PC-3 (cell line): ENCODE data around the gene ASIC3. TPM values are rescaled to one million over a fixed set of nuclear protein-coding genes. Genes with fewer than 3 reads are reported as not detected.

Source experiments
- ATAC-seq: fragments of 200-7000 bp; cut with Tn5 transposase; 2 replicates; pipeline ENCODE4 v1.9.1; 2020; ENCODE audit warnings: mild to moderate bottlenecking, moderate library complexity
- BruUV-seq: library from RNA; stranded (reverse); fragments of 400-500 nt; replicated peaks from 2 replicates; lab custom pipeline; 2021; lab: Mats Ljungman, UMichigan
- CTCF ChIA-PET: fragments of 300-600 bp; sonication (Branson Sonifier 250); formaldehyde crosslinking; loops from one replicate; lab custom pipeline; 2022; ENCODE audit warnings: antibody characterized with exemption; lab: Charles Lee
- POLR2A ChIA-PET: fragments of 300-600 bp; sonication (Branson Sonifier 250); formaldehyde crosslinking; loops from one replicate; lab custom pipeline; 2022; ENCODE audit warnings: antibody characterized with exemption; ENCODE audit not compliant: unreplicated experiment; lab: Charles Lee
- DNase-seq: peaks from one replicate; pipeline ENCODE4 v3.0.0-alpha.2; 2015
- H2AFZ ChIP-seq: fragments of 300-600 bp; sonication (generic); 2 replicates; pipeline ENCODE4 v1.6.0; 2016; ENCODE audit warnings: antibody characterized with exemption, low read length
- H3F3A ChIP-seq: fragments of 300-600 bp; sonication (generic); one replicate; pipeline ENCODE4 v1.6.0; 2017; ENCODE audit warnings: antibody characterized with exemption, low read length, control low read depth, mild to moderate bottlenecking; ENCODE audit not compliant: unreplicated experiment
- H3K27ac ChIP-seq: fragments of 300-600 bp; sonication (generic); 2 replicates; pipeline ENCODE4 v1.5.1; 2016; ENCODE audit warnings: mild to moderate bottlenecking, low read length
- H3K27me3 ChIP-seq: fragments of 300-600 bp; sonication (generic); 2 replicates; pipeline ENCODE4 v1.6.1; 2016; ENCODE audit warnings: low read length, mixed read lengths
- H3K36me3 ChIP-seq: fragments of 300-600 bp; sonication (generic); 2 replicates; pipeline ENCODE4 v1.6.1; 2016; ENCODE audit warnings: low read depth, mixed run types, low read length, mixed read lengths
- H3K4me1 ChIP-seq: fragments of 300-600 bp; sonication (generic); 2 replicates; pipeline ENCODE4 v1.5.1; 2016; ENCODE audit warnings: low read length; ENCODE audit not compliant: insufficient read depth
- H3K4me2 ChIP-seq: fragments of 300-600 bp; sonication (generic); 2 replicates; pipeline ENCODE4 v1.6.0; 2016; ENCODE audit warnings: low read length
- H3K4me3 ChIP-seq: fragments of 300-600 bp; sonication (generic); 2 replicates; pipeline ENCODE4 v1.5.1; 2016; ENCODE audit warnings: mild to moderate bottlenecking, low read length, mixed read lengths
- H3K79me2 ChIP-seq: fragments of 300-600 bp; sonication (generic); 2 replicates; pipeline ENCODE4 v1.6.1; 2017; ENCODE audit warnings: low read length, mixed read lengths
- H3K9ac ChIP-seq: fragments of 300-600 bp; sonication (generic); 2 replicates; pipeline ENCODE4 v1.6.0; 2016; ENCODE audit warnings: mild to moderate bottlenecking, low read length
- H3K9me2 ChIP-seq: fragments of 300-600 bp; sonication (generic); replicated peaks from 2 replicates; pipeline ENCODE4 v1.6.1; 2016; ENCODE audit warnings: mixed run types, low read length, mixed read lengths
- H3K9me3 ChIP-seq: fragments of 300-600 bp; sonication (generic); 2 replicates; pipeline ENCODE4 v1.6.1; 2016; ENCODE audit warnings: low read length, mixed read lengths
- H4K20me1 ChIP-seq: fragments of 300-600 bp; sonication (generic); 2 replicates; pipeline ENCODE4 v1.6.1; 2016; ENCODE audit warnings: low read length, mixed read lengths
- EZH2 ChIP-seq: fragments of 300-600 bp; sonication (generic); IDR thresholded peaks from one replicate; pipeline ENCODE4 v1.6.1; 2017; ENCODE audit warnings: antibody characterized with exemption, mild to moderate bottlenecking, low read length; ENCODE audit not compliant: unreplicated experiment
- EZH2phosphoT487 ChIP-seq: fragments of 300-600 bp; sonication (generic); IDR thresholded peaks from 2 replicates; pipeline ENCODE4 v1.6.1; 2018; ENCODE audit warnings: mild to moderate bottlenecking, antibody characterized with exemption, low read length, borderline replicate concordance
- intact Hi-C: fragments of 100-400 bp; cut with micrococcal nuclease; formaldehyde crosslinking; loops from 2 replicates; pipeline ENCODE4 v1.9.0; 2023
- total RNA-seq: library from RNA; depleted of rRNA; stranded (reverse); fragments of >200 nt; gene quantifications from 2 replicates; pipeline ENCODE4 v1.2.3, GENCODE V29; 2014
- TF ChIP-seq, protein P1 (sequence below): fragments of 300-600 bp; sonication (generic); conservative IDR thresholded peaks from 2 replicates; pipeline ENCODE4 v1.5.1; 2017; ENCODE audit warnings: antibody characterized with exemption, low read depth, mild to moderate bottlenecking, low read length

Gene ASIC3
- total RNA-seq, 1 experiment from 2014 or later = 1.7 TPM

DNA sequence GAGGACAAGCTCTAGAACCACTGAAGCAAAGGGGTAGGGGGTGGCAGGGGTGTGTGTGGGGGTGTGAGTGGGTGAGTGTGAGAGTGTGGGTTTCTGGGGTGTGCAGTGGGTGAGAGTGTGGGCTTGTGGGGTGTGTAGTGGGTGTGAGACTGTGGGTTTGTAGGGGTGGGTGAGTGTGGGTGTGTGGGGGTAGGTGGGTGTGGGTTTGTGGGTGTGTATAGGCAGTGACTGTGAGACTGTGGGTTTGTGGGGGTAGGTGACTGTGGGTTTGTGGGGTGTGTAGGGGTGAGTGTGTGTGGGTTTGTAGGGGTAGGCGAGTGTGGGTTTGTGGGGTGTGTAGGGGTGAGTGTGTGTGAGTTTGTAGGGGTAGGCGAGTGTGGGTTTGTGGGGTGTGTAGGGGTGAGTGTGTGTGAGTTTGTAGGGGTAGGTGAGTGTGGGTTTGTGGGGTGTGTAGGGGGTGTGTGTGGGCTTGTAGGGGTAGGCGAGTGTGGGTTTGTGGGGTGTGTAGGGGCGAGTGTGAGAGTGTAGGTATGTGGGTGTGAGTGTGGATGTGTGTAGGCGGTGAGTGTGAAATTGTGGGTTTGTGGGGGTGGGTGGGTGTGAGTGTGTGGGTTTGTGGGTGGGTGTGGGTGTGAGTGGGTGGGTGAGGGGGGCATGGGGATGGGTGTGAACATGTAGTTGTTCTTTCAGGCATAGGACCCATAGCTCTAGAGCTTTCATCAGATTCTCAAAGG lies 48.7 kb upstream of the ASIC3 start:
- H3K27me3 ChIP-seq = no peaks in the 10 kb centered on the region
- intact Hi-C loops = no loop called here
- no peak overlapping the region for H3K4me3 ChIP-seq
- ATAC-seq (no peak), DNase-seq (no peak)
- no peak overlapping the region for H2AFZ ChIP-seq
- peaks cover 9% of the 10 kb centered on the region for H3K4me1 ChIP-seq
- no peak overlapping the region for H3K4me2 ChIP-seq
- no TSS peak for BruUV-seq
- TF ChIP-seq, protein P1, sequence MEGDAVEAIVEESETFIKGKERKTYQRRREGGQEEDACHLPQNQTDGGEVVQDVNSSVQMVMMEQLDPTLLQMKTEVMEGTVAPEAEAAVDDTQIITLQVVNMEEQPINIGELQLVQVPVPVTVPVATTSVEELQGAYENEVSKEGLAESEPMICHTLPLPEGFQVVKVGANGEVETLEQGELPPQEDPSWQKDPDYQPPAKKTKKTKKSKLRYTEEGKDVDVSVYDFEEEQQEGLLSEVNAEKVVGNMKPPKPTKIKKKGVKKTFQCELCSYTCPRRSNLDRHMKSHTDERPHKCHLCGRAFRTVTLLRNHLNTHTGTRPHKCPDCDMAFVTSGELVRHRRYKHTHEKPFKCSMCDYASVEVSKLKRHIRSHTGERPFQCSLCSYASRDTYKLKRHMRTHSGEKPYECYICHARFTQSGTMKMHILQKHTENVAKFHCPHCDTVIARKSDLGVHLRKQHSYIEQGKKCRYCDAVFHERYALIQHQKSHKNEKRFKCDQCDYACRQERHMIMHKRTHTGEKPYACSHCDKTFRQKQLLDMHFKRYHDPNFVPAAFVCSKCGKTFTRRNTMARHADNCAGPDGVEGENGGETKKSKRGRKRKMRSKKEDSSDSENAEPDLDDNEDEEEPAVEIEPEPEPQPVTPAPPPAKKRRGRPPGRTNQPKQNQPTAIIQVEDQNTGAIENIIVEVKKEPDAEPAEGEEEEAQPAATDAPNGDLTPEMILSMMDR = no peak
- TF ChIP-seq EZH2 (no peak), EZH2phosphoT487 (no peak)
- H3K79me2 ChIP-seq = no peaks in the 10 kb centered on the region
- no peaks in the 10 kb centered on the region for H3F3A ChIP-seq
- no peaks in the 10 kb centered on the region for H3K9me3 ChIP-seq
- no peaks in the 10 kb centered on the region for H3K9me2 ChIP-seq
- H4K20me1 ChIP-seq = no peaks in the 10 kb centered on the region
- POLR2A ChIA-PET = no interaction called here
- H3K36me3 ChIP-seq = no peaks in the 10 kb centered on the region
- CTCF ChIA-PET = no interaction called here
- H3K27ac ChIP-seq = no peak overlapping the region
- no peak overlapping the region for H3K9ac ChIP-seq

- Histone ChIP-seq H3K27ac (no peak overlapping the region), H3K4me2 (no peak overlapping the region), H3K9ac (no peak overlapping the region), H3K27me3 (no peaks in the 10 kb centered on the region), H3K9me3 (no peaks in the 10 kb centered on the region), H3K9me2 (no peaks in the 10 kb centered on the region), H3F3A (no peaks in the 10 kb centered on the region), H3K36me3 (no peaks in the 10 kb centered on the region), H2AFZ (no peak overlapping the region), H3K4me1 (peaks cover 9% of the 10 kb centered on the region), H3K4me3 (no peak overlapping the region), H3K79me2 (no peaks in the 10 kb centered on the region), H4K20me1 (no peaks in the 10 kb centered on the region)
- intact Hi-C loops = no loop called here
- DNase-seq (no peak), ATAC-seq (no peak)
- ChIA-PET POLR2A (no interaction called here), CTCF (no interaction called here)
- BruUV-seq = no TSS peak
- no peak for TF ChIP-seq EZH2
- TF ChIP-seq EZH2phosphoT487 = no peak
- TF ChIP-seq, protein P1 = no peak
These were observed 47.3 kb upstream of the ASIC3 start for GRCh38 chr7:151000897-151001495.

DNA sequence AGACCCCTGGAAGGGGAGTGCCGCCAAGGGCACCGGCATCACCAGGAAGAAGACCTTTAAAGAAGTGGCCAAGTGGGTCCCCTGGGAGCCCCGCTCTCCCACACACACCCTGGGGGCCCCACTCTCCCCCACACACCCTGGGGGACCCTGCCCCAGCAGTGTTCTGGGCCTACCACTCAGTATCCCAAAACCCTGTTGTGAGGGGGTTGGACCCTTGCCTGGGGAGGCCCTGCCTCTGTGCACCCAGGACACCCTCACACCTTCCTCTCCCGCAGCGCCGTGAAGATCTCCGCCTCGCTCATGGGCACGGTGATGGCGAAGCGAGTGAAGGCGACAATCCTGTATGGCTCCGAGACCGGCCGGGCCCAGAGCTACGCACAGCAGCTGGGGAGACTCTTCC lies 46.8 kb upstream of the ASIC3 start:
- no peak overlapping the region for H3K27ac ChIP-seq
- H3K36me3 ChIP-seq = no peaks in the 10 kb centered on the region
- H4K20me1 ChIP-seq = no peaks in the 10 kb centered on the region
- H2AFZ ChIP-seq = no peak overlapping the region
- no peaks in the 10 kb centered on the region for H3K27me3 ChIP-seq
- no peak overlapping the region for H3K9ac ChIP-seq
- TF ChIP-seq, protein P1 = no peak
- no peaks in the 10 kb centered on the region for H3K9me3 ChIP-seq
- no peak overlapping the region for H3K4me3 ChIP-seq
- no peak overlapping the region for H3K4me2 ChIP-seq
- ATAC-seq = no peak
- peaks cover 9% of the 10 kb centered on the region for H3K4me1 ChIP-seq
- ChIA-PET CTCF (no interaction called here), POLR2A (no interaction called here)
- H3K79me2 ChIP-seq = no peaks in the 10 kb centered on the region
- no TSS peak for BruUV-seq
- H3K9me2 ChIP-seq = no peaks in the 10 kb centered on the region
- DNase-seq = no peak
- intact Hi-C loops = no loop called here
- H3F3A ChIP-seq = no peaks in the 10 kb centered on the region
